ENCODE data around the gene SIL1.

- no peak for TF ChIP-seq CTCF (IDR thresholded peaks at IDR 0.05)
- no peak for TF ChIP-seq POLR2AphosphoS5 (IDR thresholded peaks at IDR 0.05; ENCODE audit: insufficient read depth in 1 of 2, low read depth in 1 of 2)
- TF ChIP-seq POLR2A (IDR thresholded peaks at IDR 0.05) = no peak
Measured at GRCh38 chr5:139019211-139019610, 179.0 kb downstream of the SIL1 start.

Measured in vagina (tissue), 2 donors.